SK-N-SH (cell line): ENCODE measurements around the gene BMPR1A.

Experiments
- CTCF ChIP-seq: fragments of 200-600 bp; sonication (generic); IDR thresholded peaks from 2 replicates; pipeline ENCODE4 v1.6.1; 2017; ENCODE audit warnings: antibody characterized with exemption, mild to moderate bottlenecking, moderate library complexity
- EZH2phosphoT487 ChIP-seq: fragments of 200-600 bp; sonication (generic); IDR thresholded peaks from 2 replicates; pipeline ENCODE4 v1.6.1; 2017; ENCODE audit warnings: low read depth, mixed run types, mild to moderate bottlenecking, antibody characterized with exemption, moderate library complexity, borderline replicate concordance
- MAX ChIP-seq: IDR thresholded peaks from 2 replicates; pipeline ENCODE4 v1.4.0; 2012; ENCODE audit warnings: low read depth
- MXI1 ChIP-seq: IDR thresholded peaks from 2 replicates; pipeline ENCODE4 v1.6.1; 2012; ENCODE audit warnings: mild to moderate bottlenecking, low read depth, low read length, improper control_type of control experiment
- NRF1 ChIP-seq: IDR thresholded peaks from 2 replicates; pipeline ENCODE4 v1.6.1; 2012; ENCODE audit warnings: low read depth, mild to moderate bottlenecking, low read length
- RAD21 ChIP-seq: IDR thresholded peaks from 2 replicates; pipeline ENCODE4 v1.6.1; 2012; ENCODE audit warnings: mild to moderate bottlenecking, low read length
- REST ChIP-seq: IDR thresholded peaks from 2 replicates; pipeline ENCODE4 v1.6.1; 2012; ENCODE audit warnings: mild to moderate bottlenecking, low read depth, low read length, moderate library complexity
- RFX5 ChIP-seq: IDR thresholded peaks from 2 replicates; pipeline ENCODE4 v1.6.1; 2012; ENCODE audit warnings: mild to moderate bottlenecking, improper control_type of control experiment, low read length
- SMC3 ChIP-seq: IDR thresholded peaks from 2 replicates; pipeline ENCODE4 v1.6.1; 2012; ENCODE audit warnings: low read depth, low read length, improper control_type of control experiment
- TCF12 ChIP-seq: IDR thresholded peaks from 2 replicates; pipeline ENCODE4 v1.4.0; 2012

- TF ChIP-seq TCF12 (no peak), CTCF (no peak), RAD21 (no peak), RFX5 (no peak), NRF1 (no peak), EZH2phosphoT487 (no peak), MXI1 (no peak), MAX (no peak), REST (no peak), SMC3 (no peak)
Observed at GRCh38 chr10:86952106-86952505, 195.7 kb downstream of the BMPR1A start.
